PC-3 (cell line): ENCODE measurements around the gene SLC44A1. TPM values are rescaled to one million over a fixed set of nuclear protein-coding genes. Genes with fewer than 3 reads are reported as not detected.

Source experiments
- ATAC-seq: fragments of 200-7000 bp; cut with Tn5 transposase; 2 replicates; pipeline ENCODE4 v1.9.1; 2020; ENCODE audit warnings: mild to moderate bottlenecking, moderate library complexity
- BruUV-seq: library from RNA; stranded (reverse); fragments of 400-500 nt; replicated peaks from 2 replicates; lab custom pipeline; 2021; lab: Mats Ljungman, UMichigan
- CTCF ChIA-PET: fragments of 300-600 bp; sonication (Branson Sonifier 250); formaldehyde crosslinking; loops from one replicate; lab custom pipeline; 2022; ENCODE audit warnings: antibody characterized with exemption; lab: Charles Lee
- POLR2A ChIA-PET: fragments of 300-600 bp; sonication (Branson Sonifier 250); formaldehyde crosslinking; loops from one replicate; lab custom pipeline; 2022; ENCODE audit warnings: antibody characterized with exemption; ENCODE audit not compliant: unreplicated experiment; lab: Charles Lee
- DNase-seq: peaks from one replicate; pipeline ENCODE4 v3.0.0-alpha.2; 2015
- H2AFZ ChIP-seq: fragments of 300-600 bp; sonication (generic); 2 replicates; pipeline ENCODE4 v1.6.0; 2016; ENCODE audit warnings: antibody characterized with exemption, low read length
- H3F3A ChIP-seq: fragments of 300-600 bp; sonication (generic); one replicate; pipeline ENCODE4 v1.6.0; 2017; ENCODE audit warnings: antibody characterized with exemption, low read length, control low read depth, mild to moderate bottlenecking; ENCODE audit not compliant: unreplicated experiment
- H3K27ac ChIP-seq: fragments of 300-600 bp; sonication (generic); 2 replicates; pipeline ENCODE4 v1.5.1; 2016; ENCODE audit warnings: mild to moderate bottlenecking, low read length
- H3K27me3 ChIP-seq: fragments of 300-600 bp; sonication (generic); 2 replicates; pipeline ENCODE4 v1.6.1; 2016; ENCODE audit warnings: low read length, mixed read lengths
- H3K36me3 ChIP-seq: fragments of 300-600 bp; sonication (generic); 2 replicates; pipeline ENCODE4 v1.6.1; 2016; ENCODE audit warnings: low read depth, mixed run types, low read length, mixed read lengths
- H3K4me1 ChIP-seq: fragments of 300-600 bp; sonication (generic); 2 replicates; pipeline ENCODE4 v1.5.1; 2016; ENCODE audit warnings: low read length; ENCODE audit not compliant: insufficient read depth
- H3K4me2 ChIP-seq: fragments of 300-600 bp; sonication (generic); 2 replicates; pipeline ENCODE4 v1.6.0; 2016; ENCODE audit warnings: low read length
- H3K4me3 ChIP-seq: fragments of 300-600 bp; sonication (generic); 2 replicates; pipeline ENCODE4 v1.5.1; 2016; ENCODE audit warnings: mild to moderate bottlenecking, low read length, mixed read lengths
- H3K79me2 ChIP-seq: fragments of 300-600 bp; sonication (generic); 2 replicates; pipeline ENCODE4 v1.6.1; 2017; ENCODE audit warnings: low read length, mixed read lengths
- H3K9ac ChIP-seq: fragments of 300-600 bp; sonication (generic); 2 replicates; pipeline ENCODE4 v1.6.0; 2016; ENCODE audit warnings: mild to moderate bottlenecking, low read length
- H3K9me2 ChIP-seq: fragments of 300-600 bp; sonication (generic); replicated peaks from 2 replicates; pipeline ENCODE4 v1.6.1; 2016; ENCODE audit warnings: mixed run types, low read length, mixed read lengths
- H3K9me3 ChIP-seq: fragments of 300-600 bp; sonication (generic); 2 replicates; pipeline ENCODE4 v1.6.1; 2016; ENCODE audit warnings: low read length, mixed read lengths
- H4K20me1 ChIP-seq: fragments of 300-600 bp; sonication (generic); 2 replicates; pipeline ENCODE4 v1.6.1; 2016; ENCODE audit warnings: low read length, mixed read lengths
- EZH2 ChIP-seq: fragments of 300-600 bp; sonication (generic); IDR thresholded peaks from one replicate; pipeline ENCODE4 v1.6.1; 2017; ENCODE audit warnings: antibody characterized with exemption, mild to moderate bottlenecking, low read length; ENCODE audit not compliant: unreplicated experiment
- EZH2phosphoT487 ChIP-seq: fragments of 300-600 bp; sonication (generic); IDR thresholded peaks from 2 replicates; pipeline ENCODE4 v1.6.1; 2018; ENCODE audit warnings: mild to moderate bottlenecking, antibody characterized with exemption, low read length, borderline replicate concordance
- intact Hi-C: fragments of 100-400 bp; cut with micrococcal nuclease; formaldehyde crosslinking; loops from 2 replicates; pipeline ENCODE4 v1.9.0; 2023
- total RNA-seq: library from RNA; depleted of rRNA; stranded (reverse); fragments of >200 nt; gene quantifications from 2 replicates; pipeline ENCODE4 v1.2.3, GENCODE V29; 2014
- TF ChIP-seq, protein P1 (sequence below): fragments of 300-600 bp; sonication (generic); conservative IDR thresholded peaks from 2 replicates; pipeline ENCODE4 v1.5.1; 2017; ENCODE audit warnings: antibody characterized with exemption, low read depth, mild to moderate bottlenecking, low read length

The SLC44A1 gene
- total RNA-seq, 1 experiment from 2014 or later = 16.1 TPM

DNA sequence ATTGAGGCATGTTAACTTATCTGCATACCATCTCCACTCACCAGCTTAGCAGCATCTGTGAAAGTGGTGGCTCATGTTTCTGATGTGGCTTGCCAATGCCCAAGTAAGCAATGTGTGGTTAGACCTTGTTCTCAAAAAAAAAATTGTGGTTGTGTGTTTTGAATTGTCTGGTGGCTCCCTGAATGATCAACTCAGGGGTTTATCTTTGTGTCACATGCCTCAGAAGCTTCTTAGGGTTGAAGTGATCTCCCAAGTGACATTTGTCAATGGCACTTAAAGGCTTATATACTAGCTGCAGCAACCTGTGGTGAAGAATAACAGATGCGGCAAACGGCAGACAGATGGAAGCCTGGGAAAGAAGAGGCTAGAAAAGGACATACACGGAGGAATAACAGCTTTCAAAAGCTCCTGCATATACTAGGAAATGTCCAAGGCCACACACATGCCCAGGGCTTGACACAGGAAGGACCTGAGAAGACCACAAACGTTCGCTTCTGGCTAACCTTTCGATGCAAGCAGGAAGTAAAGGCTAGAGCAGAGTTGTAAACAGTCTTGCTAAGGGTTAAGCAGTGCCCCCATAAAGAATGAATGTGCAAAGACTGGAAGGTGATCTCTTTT lies 161.2 kb downstream of the SLC44A1 start:
- intact Hi-C loops = loop anchor here (10.0 kb wide), 1 partner anchor 71 kb away; no protein-coding TSS in a partner anchor
- TF ChIP-seq, protein P1, sequence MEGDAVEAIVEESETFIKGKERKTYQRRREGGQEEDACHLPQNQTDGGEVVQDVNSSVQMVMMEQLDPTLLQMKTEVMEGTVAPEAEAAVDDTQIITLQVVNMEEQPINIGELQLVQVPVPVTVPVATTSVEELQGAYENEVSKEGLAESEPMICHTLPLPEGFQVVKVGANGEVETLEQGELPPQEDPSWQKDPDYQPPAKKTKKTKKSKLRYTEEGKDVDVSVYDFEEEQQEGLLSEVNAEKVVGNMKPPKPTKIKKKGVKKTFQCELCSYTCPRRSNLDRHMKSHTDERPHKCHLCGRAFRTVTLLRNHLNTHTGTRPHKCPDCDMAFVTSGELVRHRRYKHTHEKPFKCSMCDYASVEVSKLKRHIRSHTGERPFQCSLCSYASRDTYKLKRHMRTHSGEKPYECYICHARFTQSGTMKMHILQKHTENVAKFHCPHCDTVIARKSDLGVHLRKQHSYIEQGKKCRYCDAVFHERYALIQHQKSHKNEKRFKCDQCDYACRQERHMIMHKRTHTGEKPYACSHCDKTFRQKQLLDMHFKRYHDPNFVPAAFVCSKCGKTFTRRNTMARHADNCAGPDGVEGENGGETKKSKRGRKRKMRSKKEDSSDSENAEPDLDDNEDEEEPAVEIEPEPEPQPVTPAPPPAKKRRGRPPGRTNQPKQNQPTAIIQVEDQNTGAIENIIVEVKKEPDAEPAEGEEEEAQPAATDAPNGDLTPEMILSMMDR = no peak
- no peak for TF ChIP-seq EZH2phosphoT487
- TF ChIP-seq EZH2 = no peak
- CTCF ChIA-PET = no interaction called here

DNA sequence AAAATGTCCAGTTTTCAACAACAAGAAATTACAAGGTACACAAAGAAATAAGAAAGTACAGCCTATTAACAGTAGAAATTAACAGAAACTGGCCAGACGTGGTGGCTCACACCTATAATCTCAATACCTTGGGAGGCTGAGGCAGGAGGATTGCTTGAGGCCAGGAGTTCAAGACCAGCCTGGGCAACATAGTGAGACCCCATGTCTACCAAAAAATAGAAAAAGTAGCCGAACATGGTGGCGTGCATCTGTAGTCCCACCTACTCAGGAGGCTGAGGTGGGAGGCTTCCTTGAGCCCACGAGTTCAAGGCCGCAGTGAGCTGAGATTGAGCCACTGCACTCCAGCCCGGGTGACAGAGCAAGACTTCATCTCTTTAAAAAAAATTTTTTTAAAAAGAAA lies 161.9 kb downstream of the SLC44A1 start:
- DNase-seq = no peak
- no peaks in the 10 kb centered on the region for H3K9me2 ChIP-seq
- H4K20me1 ChIP-seq = no peaks in the 10 kb centered on the region
- no TSS peak for BruUV-seq
- no peak overlapping the region for H2AFZ ChIP-seq
- no peak overlapping the region for H3K4me3 ChIP-seq
- CTCF ChIA-PET = no interaction called here
- TF ChIP-seq, protein P1 = no peak
- TF ChIP-seq EZH2 (no peak), EZH2phosphoT487 (no peak)
- H3K4me2 ChIP-seq = no peak overlapping the region
- H3K9me3 ChIP-seq = no peaks in the 10 kb centered on the region
- H3K4me1 ChIP-seq = no peaks in the 10 kb centered on the region
- no peaks in the 10 kb centered on the region for H3K79me2 ChIP-seq
- ATAC-seq = no peak
- no peak overlapping the region for H3K27ac ChIP-seq
- H3F3A ChIP-seq = no peaks in the 10 kb centered on the region
- intact Hi-C loops = loop anchor here (10.0 kb wide), 1 partner anchor 72 kb away; no protein-coding TSS in a partner anchor
- POLR2A ChIA-PET = no interaction called here
- no peak overlapping the region for H3K9ac ChIP-seq
- no peaks in the 10 kb centered on the region for H3K36me3 ChIP-seq
- H3K27me3 ChIP-seq = no peaks in the 10 kb centered on the region

More for the DNA sequence above, 161.2 kb downstream of the SLC44A1 start:
- BruUV-seq = no TSS peak
- H2AFZ ChIP-seq = no peak overlapping the region
- H3K27me3 ChIP-seq = no peaks in the 10 kb centered on the region
- ATAC-seq (no peak), DNase-seq (no peak)
- no peak overlapping the region for H3K27ac ChIP-seq
- no peak overlapping the region for H3K4me3 ChIP-seq
- POLR2A ChIA-PET = no interaction called here
- no peaks in the 10 kb centered on the region for H3K4me1 ChIP-seq
- H3K9ac ChIP-seq = no peak overlapping the region
- H3K36me3 ChIP-seq = no peaks in the 10 kb centered on the region
- H3K9me3 ChIP-seq = no peaks in the 10 kb centered on the region
- no peaks in the 10 kb centered on the region for H3K9me2 ChIP-seq
- no peaks in the 10 kb centered on the region for H4K20me1 ChIP-seq
- H3K4me2 ChIP-seq = no peak overlapping the region
- no peaks in the 10 kb centered on the region for H3K79me2 ChIP-seq
- H3F3A ChIP-seq = no peaks in the 10 kb centered on the region

DNA sequence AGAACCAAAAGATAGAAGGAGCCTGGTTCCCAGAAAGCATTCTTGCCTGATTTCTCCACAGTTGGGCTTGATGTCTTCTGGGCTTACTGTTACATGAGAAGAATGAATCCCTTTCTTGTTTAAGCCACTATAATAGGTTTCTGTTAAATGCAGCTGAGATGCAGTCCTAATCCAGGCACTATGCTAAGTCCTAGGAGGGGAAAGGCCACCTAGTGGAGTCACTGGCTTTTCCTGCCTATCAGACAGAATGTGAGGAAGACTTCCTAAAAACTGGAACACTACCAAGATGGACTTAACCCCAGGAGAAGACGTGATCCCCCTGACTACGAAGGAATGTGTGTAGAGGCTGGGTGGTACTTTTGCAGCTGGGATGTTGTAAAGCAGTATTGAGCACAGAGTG lies 169.1 kb downstream of the SLC44A1 start:
- no peak overlapping the region for H3K9ac ChIP-seq
- no peaks in the 10 kb centered on the region for H3K36me3 ChIP-seq
- H3K9me3 ChIP-seq = no peaks in the 10 kb centered on the region
- no TSS peak for BruUV-seq
- TF ChIP-seq, protein P1 = peak; percentile 52
- TF ChIP-seq EZH2phosphoT487 = no peak
- ATAC-seq (peak; percentile 53), DNase-seq (peak; percentile 37)
- no peak overlapping the region for H3K4me3 ChIP-seq
- H3F3A ChIP-seq = no peaks in the 10 kb centered on the region
- no peak overlapping the region for H3K4me2 ChIP-seq
- H3K27me3 ChIP-seq = no peaks in the 10 kb centered on the region
- ChIA-PET CTCF (interaction anchor here (0.6 kb wide), 1 partner anchor 104 kb away, joined by 7 read pairs; no protein-coding TSS in a partner anchor), POLR2A (interaction anchor here (0.6 kb wide), 1 partner anchor 294 kb away, joined by 5 read pairs; no protein-coding TSS in a partner anchor)
- peaks cover 8% of the 10 kb centered on the region; the same call in 1 of the 2 replicates for H3K4me1 ChIP-seq
- no peaks in the 10 kb centered on the region for H3K79me2 ChIP-seq
- H2AFZ ChIP-seq = no peak overlapping the region
- no peak overlapping the region for H3K27ac ChIP-seq
- intact Hi-C loops = loop anchor here (1.0 to 5.0 kb wide), 2 partner anchors 168 to 486 kb away; partner anchors contain the start of gene ABCA1
- H3K9me2 ChIP-seq = no peaks in the 10 kb centered on the region
- H4K20me1 ChIP-seq = no peaks in the 10 kb centered on the region
